ENCODE data around the gene FLNC.

- TF ChIP-seq EP300 (IDR thresholded peaks at IDR 0.05) (no peak), POLR2A (IDR thresholded peaks at IDR 0.05) (no peak), CTCF (IDR thresholded peaks at IDR 0.05) (no peak)
Measured at GRCh38 chr7:128788446-128789412, 41.5 kb upstream of the FLNC start.

Measured in suprapubic skin (tissue), 3 donors.